Panc1 (cell line): Measurements from ENCODE around the gene EPHA10.

Source experiments
- POLR2AphosphoS5 ChIP-seq: IDR thresholded peaks from 2 replicates; pipeline ENCODE4 v1.6.1; 2012; ENCODE audit warnings: mild to moderate bottlenecking, low read depth, low read length, moderate library complexity
- REST ChIP-seq, 2 experiments: IDR thresholded peaks; 2 replicates each; pipeline ENCODE4 v1.6.1; 2011 to 2012; ENCODE audit warnings: low read depth in 2 of 2, control low read depth in 1 of 2, low read length in 1 of 2, mild to moderate bottlenecking in 1 of 2, moderate library complexity in 1 of 2; ENCODE audit not compliant: insufficient read depth in 1 of 2
- SIN3A ChIP-seq: IDR thresholded peaks from 2 replicates; pipeline ENCODE4 v1.6.1; 2012; ENCODE audit warnings: low read depth, mild to moderate bottlenecking, low read length, moderate library complexity, borderline replicate concordance; ENCODE audit not compliant: insufficient read depth
- TCF7L2 ChIP-seq: IDR thresholded peaks from 2 replicates; pipeline ENCODE4 v1.6.1; 2011; ENCODE audit warnings: mild to moderate bottlenecking, low read depth, low read length, inconsistent platforms
- TF ChIP-seq, protein P1 (sequence below): fragments of 450-650 bp; IDR thresholded peaks from 2 replicates; pipeline ENCODE4 v1.5.1; 2017; ENCODE audit warnings: mild to moderate bottlenecking

GRCh38 chr1:37676281-37677142 is 88.4 kb downstream of the EPHA10 start:
- TF ChIP-seq, protein P1, sequence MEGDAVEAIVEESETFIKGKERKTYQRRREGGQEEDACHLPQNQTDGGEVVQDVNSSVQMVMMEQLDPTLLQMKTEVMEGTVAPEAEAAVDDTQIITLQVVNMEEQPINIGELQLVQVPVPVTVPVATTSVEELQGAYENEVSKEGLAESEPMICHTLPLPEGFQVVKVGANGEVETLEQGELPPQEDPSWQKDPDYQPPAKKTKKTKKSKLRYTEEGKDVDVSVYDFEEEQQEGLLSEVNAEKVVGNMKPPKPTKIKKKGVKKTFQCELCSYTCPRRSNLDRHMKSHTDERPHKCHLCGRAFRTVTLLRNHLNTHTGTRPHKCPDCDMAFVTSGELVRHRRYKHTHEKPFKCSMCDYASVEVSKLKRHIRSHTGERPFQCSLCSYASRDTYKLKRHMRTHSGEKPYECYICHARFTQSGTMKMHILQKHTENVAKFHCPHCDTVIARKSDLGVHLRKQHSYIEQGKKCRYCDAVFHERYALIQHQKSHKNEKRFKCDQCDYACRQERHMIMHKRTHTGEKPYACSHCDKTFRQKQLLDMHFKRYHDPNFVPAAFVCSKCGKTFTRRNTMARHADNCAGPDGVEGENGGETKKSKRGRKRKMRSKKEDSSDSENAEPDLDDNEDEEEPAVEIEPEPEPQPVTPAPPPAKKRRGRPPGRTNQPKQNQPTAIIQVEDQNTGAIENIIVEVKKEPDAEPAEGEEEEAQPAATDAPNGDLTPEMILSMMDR, result no peak
- TF ChIP-seq POLR2AphosphoS5, result no peak
- no peak for TF ChIP-seq REST (IDR thresholded peaks at IDR 0.05; ENCODE audit: insufficient read depth in 1 of 2, low read depth in 2 of 2, low read length in 1 of 2)
- no peak for TF ChIP-seq SIN3A
- TF ChIP-seq TCF7L2, result no peak
